Stimulated activated CD8-positive, alpha-beta memory T cell treated with anti-CD3 and anti-CD28 coated beads, Interleukin-12 subunit alpha, Interleukin-12 subunit beta, amount 100 ng/mL, for 24 hours (primary cell): ENCODE results near the gene TMEM120A.

Source experiments
- DNase-seq: peaks from one replicate; pipeline ENCODE4 v3.0.0-alpha.2; 2020; ENCODE audit errors: extremely low read depth

The TMEM120A gene

DNA sequence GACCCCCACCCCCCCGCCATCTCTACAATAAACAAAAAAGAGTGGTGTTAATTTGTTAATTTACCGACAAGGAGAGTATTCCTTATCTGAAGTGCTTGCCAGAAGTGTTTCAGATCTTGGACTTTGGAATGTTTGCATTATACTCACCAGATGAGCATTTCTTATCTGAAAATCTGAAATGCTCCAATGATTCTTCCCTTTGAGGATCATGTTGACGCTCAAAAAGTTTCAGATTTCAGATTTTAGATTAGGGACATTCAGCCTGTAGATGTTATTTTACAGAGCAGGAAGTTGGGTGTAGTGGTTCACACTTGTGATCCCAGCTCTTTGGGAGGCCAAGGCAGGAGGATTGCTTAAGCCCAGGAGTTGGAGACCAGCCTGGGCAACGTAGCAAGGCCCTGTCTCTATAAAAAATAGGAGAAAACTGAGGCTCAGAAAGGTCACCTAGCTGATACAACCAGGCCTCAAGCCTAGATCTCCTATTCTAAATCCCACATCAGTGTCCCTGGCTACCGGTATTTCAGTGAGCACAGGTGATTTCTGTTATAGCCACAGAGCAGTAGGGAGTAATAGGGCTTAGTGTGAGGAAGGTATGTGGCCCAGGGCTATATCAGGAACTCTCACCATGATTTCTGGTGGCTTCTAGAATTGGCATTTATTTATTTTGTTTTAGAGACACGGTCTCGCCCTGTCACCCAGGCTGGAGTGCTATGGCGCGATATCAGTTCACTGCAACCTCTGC, 35.4 kb downstream of the TMEM120A start:
- DNase-seq = no peak

GRCh38 chr7:75957021-75957736, 37.2 kb downstream of the TMEM120A start:
- no peak for DNase-seq

DNA sequence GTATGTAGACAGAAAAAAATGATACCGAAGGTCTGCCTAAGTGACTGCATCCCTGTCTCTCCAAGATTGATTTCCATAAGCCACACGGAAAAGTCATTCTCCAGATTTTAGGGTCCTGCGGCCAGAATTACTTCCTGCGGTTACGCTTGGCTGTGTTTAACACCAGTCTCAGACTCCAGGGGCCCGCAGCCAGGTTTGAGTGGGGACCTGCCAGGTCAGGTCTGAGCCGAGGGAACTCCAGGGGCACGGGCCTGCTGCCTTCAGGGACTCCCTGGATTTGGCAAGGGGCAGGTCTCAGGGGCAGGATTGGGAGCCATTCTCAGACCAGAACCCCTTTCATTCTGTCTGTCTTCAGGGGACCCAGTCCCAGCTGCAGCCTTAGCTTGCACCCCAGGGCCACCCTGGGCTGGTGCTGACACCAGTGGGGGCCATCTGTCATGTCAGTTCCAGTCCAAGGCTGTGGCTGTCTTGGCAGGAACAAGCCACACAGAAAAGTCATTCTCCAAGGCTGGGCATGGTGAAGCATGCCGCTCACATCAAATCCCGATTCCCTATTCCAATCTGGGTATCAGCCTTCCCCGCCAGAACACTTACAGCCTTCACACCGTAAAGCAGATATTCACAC, 39.0 kb downstream of the TMEM120A start:
- DNase-seq = no peak

DNA sequence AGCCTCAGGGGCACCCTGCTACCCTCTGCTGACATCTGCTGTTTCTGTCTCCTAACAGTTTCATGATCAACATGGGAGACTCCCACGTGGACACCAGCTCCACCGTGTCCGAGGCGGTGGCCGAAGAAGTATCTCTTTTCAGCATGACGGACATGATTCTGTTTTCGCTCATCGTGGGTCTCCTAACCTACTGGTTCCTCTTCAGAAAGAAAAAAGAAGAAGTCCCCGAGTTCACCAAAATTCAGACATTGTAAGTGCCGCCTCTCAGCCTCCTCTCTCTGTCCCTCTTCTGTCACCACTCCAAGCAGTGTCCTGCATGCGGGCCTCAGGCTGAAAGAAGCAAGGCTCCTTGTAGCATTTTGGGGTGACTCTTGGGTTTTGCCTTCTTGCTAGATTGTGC, 40.5 kb downstream of the TMEM120A start:
- no peak for DNase-seq

GRCh38 chr7:75953431-75953830, 41.0 kb downstream of the TMEM120A start:
- DNase-seq = no peak

DNA sequence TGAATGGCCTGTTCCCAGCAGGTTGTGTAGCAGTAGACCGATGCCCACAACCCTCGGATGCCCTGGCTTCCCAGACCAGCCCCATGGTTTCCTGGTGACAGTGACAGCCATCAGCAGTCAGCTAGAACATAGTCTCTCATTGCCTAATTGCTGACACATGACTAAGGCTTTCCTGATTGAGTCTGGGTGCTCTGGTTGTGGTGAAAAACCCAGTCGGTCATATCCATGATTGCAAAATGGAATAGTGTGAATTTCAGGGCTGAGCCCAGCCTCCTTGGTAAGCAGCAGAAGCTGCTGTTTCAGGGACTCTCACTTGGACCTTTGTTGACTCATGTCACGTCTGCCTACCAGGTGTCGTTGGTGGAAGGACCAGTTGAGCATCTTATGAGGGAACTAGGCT, 42.9 kb downstream of the TMEM120A start:
- DNase-seq = no peak

GRCh38 chr7:75950111-75950681, 44.2 kb downstream of the TMEM120A start:
- no peak for DNase-seq

GRCh38 chr7:75948179-75948578, 46.2 kb downstream of the TMEM120A start:
- no peak for DNase-seq

DNA sequence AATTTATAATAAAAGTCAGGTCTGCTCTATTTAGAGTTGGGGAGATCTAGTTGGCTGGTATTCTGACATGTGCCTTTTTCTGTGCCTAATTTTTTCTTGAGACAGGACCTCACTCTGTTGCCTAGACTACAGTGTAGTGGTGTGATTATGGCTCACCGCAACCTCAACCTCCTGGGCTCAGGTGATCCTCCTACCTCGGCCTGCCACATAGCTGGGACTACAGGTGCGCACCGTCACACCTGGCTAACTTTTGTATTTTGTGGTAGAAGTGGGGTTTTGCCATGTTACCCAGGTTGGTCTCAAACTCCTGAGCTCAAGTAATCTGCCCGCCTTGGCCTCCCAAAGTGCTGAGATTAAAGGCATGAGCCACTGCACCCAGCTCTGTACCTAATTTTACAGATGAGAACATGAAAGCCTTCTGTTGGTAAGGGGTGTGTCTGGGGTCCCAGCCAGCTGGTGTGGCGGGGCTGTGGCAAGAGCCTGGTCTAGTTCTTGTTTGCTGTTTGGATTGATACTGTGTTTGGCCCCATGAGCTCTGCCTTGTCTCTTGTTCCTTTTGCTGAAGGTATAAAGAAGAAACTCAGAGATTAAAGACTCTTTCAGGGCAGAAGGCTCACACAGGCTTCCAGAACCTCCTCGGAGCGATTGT, 48.1 kb downstream of the TMEM120A start:
- DNase-seq = no peak

DNA sequence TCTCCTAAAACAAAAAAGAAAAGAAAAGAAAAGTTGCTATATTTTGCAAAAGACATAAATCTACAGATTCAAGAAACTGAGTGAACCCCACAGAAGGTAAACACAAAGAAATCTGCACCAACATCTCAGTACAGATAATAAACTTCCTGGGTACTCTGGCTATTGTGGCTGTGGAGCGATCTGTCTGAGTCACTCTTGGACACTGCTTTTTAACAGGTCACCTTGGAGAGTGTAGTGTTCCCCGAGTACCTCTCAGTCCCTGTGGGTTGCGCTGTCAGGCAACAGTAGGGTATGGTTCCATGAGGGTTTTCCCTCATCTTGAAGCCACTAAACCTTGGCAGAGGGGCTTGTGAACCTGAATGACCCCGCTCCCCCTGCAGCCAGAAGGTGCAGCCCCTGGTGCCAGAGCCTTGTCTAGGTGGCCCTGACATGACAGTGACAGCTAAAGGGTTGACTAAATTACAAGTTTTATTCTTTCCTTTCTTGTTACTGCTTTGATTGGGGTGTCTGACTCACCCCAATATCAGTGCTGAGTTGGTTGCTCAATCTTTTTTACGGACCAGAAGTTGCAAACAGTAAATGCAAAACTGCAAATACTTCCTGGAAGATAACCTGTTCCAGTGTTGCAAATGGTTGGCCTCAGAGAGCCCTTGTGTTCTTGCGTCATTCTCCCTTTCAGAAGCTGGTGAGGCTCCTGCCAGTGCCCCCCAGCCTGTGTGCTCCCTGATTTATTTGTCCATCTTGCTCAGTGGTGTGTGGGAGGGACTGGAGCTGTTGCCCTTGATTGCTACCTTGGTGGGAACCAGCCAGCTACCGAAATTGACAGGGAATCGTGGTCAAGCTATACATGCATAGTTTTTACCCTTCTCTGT, 48.9 kb downstream of the TMEM120A start:
- no peak for DNase-seq

DNA sequence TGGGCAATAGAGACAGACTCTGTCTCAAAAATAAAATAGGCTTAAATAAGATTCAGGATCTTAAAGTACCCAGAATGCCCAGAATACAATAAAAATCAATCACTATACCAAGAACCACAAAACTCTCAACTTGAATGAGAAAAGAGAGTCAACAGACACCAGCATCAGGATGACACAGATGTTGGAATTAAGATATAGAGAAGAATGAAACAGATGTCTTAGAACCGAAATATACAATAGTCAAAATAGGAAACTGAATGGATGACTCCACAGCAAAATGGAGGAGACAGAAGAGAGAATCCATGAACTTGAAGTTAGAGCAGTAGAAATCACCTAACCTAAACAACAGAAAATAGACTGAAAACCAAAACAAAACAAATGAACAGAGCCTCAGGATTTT, 49.9 kb downstream of the TMEM120A start:
- no peak for DNase-seq

DNA sequence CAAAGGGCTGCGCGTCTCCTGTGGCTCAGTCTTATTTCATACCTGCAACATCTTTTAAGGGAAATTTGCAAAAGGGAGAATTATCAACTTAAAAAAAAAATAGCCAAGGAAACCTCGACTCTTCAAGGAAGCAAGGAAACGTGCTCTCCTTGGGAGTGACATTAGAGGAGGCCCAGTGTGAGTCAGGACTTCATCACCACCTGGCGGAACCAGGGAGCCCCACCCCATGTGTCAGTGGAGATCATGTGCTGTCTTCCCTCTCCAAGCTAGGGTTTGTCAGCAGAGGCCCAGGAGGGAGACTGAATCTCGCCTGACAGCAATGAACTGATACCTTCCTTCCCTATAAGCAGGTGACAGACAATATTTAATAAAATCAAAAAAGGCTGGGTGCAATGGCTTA, 50.5 kb downstream of the TMEM120A start:
- no peak for DNase-seq

DNA sequence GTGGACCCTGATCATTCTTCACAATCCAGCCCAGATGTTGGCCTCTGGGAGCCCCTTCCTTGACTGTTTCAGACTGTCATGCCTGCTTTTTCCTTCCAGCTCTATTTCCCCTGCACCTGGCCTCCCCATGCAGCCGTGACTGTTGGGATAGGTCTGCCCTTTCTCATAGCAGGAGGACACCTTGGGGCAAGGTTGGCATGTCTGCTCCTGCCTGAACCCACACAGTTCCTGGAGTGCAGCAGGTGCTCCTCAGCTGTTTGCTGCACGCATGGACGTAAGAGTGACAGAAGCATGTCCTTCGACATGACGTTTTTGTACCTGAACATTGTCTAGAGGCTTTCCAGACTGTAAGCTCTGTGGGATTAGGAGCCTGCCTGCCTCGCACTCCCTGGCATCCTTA, 55.5 kb downstream of the TMEM120A start:
- no peak for DNase-seq

GRCh38 chr7:75937958-75938786, 56.2 kb downstream of the TMEM120A start:
- DNase-seq = no peak
